ENCODE results near the gene ICOS. TPM values are rescaled to one million over a fixed set of nuclear protein-coding genes. Genes with fewer than 3 reads are reported as not detected.

ICOS gene
- polyA plus RNA-seq, 1 donor from 2014 or later: not detected

GRCh38 chr2:203918839-203919238 is 17.7 kb upstream of the ICOS start:
- Histone ChIP-seq H3K4me2 (ENCODE audit: low read length) (no peak overlapping the region), H4K20me1 (ENCODE audit: insufficient read depth) (no peaks in the 10 kb centered on the region), H3K9ac (ENCODE audit: low read length) (no peak overlapping the region), H3K27me3 (ENCODE audit: insufficient read depth, low read depth, low read length) (no peaks in the 10 kb centered on the region), H3K79me2 (replicated peaks; ENCODE audit: insufficient read depth, low read length) (no peaks in the 10 kb centered on the region), H3K4me3 (ENCODE audit: low read length) (no peak overlapping the region), H3K27ac (ENCODE audit: low read length) (no peak overlapping the region), H3F3A (ENCODE audit: insufficient read depth, low read length, poor library complexity, severe bottlenecking) (no peaks in the 10 kb centered on the region), H3K9me3 (ENCODE audit: low read length) (no peaks in the 10 kb centered on the region), H3K36me3 (ENCODE audit: insufficient read depth, low read length) (no peaks in the 10 kb centered on the region), H3K9me2 (ENCODE audit: insufficient read depth, low read length) (no peaks in the 10 kb centered on the region), H2AFZ (ENCODE audit: low read depth, low read length) (no peak overlapping the region)
- TF ChIP-seq EP300 (conservative IDR thresholded peaks at IDR 0.05; ENCODE audit: poor library complexity, severe bottlenecking): no peak
- no peak for TF ChIP-seq REST (IDR thresholded peaks at IDR 0.05; ENCODE audit: borderline replicate concordance)
- no peak for TF ChIP-seq POLR2AphosphoS5 (IDR thresholded peaks at IDR 0.05)

- peak; percentile 87 for TF ChIP-seq POLR2AphosphoS5 (IDR thresholded peaks at IDR 0.05)
- TF ChIP-seq TAF1 (IDR thresholded peaks at IDR 0.05; ENCODE audit: low read depth): no peak
- peak; percentile 17 for TF ChIP-seq MXI1 (conservative IDR thresholded peaks at IDR 0.05; ENCODE audit: poor library complexity, severe bottlenecking)
- no peak for TF ChIP-seq CTCF (IDR thresholded peaks at IDR 0.05; ENCODE audit: poor library complexity, severe bottlenecking)
- TF ChIP-seq REST (IDR thresholded peaks at IDR 0.05; ENCODE audit: borderline replicate concordance): no peak
- TF ChIP-seq EZH2 (IDR thresholded peaks at IDR 0.05; ENCODE audit: borderline replicate concordance, insufficient read depth, low read length, poor library complexity, severe bottlenecking): no peak
- peak; percentile 83 for TF ChIP-seq EP300 (conservative IDR thresholded peaks at IDR 0.05; ENCODE audit: poor library complexity, severe bottlenecking)
- TF ChIP-seq SMC3 (conservative IDR thresholded peaks at IDR 0.05; ENCODE audit: poor library complexity): no peak
- TF ChIP-seq RAD21 (conservative IDR thresholded peaks at IDR 0.05): no peak
- H3K4me2 ChIP-seq (ENCODE audit: low read length): no peak overlapping the region
- no peaks in the 10 kb centered on the region for H3K36me3 ChIP-seq (ENCODE audit: insufficient read depth, low read length)
- no peaks in the 10 kb centered on the region for H3K9me2 ChIP-seq (ENCODE audit: insufficient read depth, low read length)
- no peaks in the 10 kb centered on the region for H4K20me1 ChIP-seq (ENCODE audit: insufficient read depth)
- H3K9ac ChIP-seq (ENCODE audit: low read length): no peak overlapping the region
- H3K27ac ChIP-seq (ENCODE audit: low read length): peak overlapping the region; percentile 40
- no peaks in the 10 kb centered on the region for H3F3A ChIP-seq (ENCODE audit: insufficient read depth, low read length, poor library complexity, severe bottlenecking)
- H3K27me3 ChIP-seq (ENCODE audit: insufficient read depth, low read depth, low read length): no peaks in the 10 kb centered on the region
- H3K9me3 ChIP-seq (ENCODE audit: low read length): no peaks in the 10 kb centered on the region
- no peaks in the 10 kb centered on the region for H3K79me2 ChIP-seq (replicated peaks; ENCODE audit: insufficient read depth, low read length)
- no peak overlapping the region for H2AFZ ChIP-seq (ENCODE audit: low read depth, low read length)
- no peak overlapping the region for H3K4me3 ChIP-seq (ENCODE audit: low read length)
Measured at GRCh38 chr2:203925512-203926158, 10.9 kb upstream of the ICOS start.
